HEK293 (cell line): Measurements from ENCODE around the gene KLC1.

Source experiments
- FEZF1 ChIP-seq: fragments of 450-650 bp; formaldehyde crosslinking; IDR thresholded peaks from 2 replicates; pipeline ENCODE4 v1.5.1; 2016; ENCODE audit warnings: missing biosample characterization, missing genetic modification characterization
- OSR2 ChIP-seq: fragments of 450-650 bp; formaldehyde crosslinking; IDR thresholded peaks from 2 replicates; pipeline ENCODE4 v1.5.1; 2016; ENCODE audit warnings: missing biosample characterization, missing genetic modification characterization
- SCRT1 ChIP-seq: fragments of 450-650 bp; formaldehyde crosslinking; IDR thresholded peaks from 2 replicates; pipeline ENCODE4 v1.5.1; 2016; ENCODE audit warnings: missing biosample characterization, missing genetic modification characterization, borderline replicate concordance
- SP2 ChIP-seq: fragments of 450-650 bp; formaldehyde crosslinking; IDR thresholded peaks from 2 replicates; pipeline ENCODE4 v1.5.1; 2016; ENCODE audit warnings: missing biosample characterization, missing genetic modification characterization
- SP7 ChIP-seq: fragments of 450-650 bp; formaldehyde crosslinking; IDR thresholded peaks from 2 replicates; pipeline ENCODE4 v1.5.1; 2016; ENCODE audit warnings: missing biosample characterization, missing genetic modification characterization
- TRIM28 ChIP-seq: IDR thresholded peaks from 2 replicates; pipeline ENCODE4 v1.6.1; 2011; ENCODE audit warnings: low read length, control low read depth, borderline replicate concordance
- ZBTB17 ChIP-seq: fragments of 450-650 bp; formaldehyde crosslinking; IDR thresholded peaks from 2 replicates; pipeline ENCODE4 v1.5.1; 2016; ENCODE audit warnings: missing biosample characterization, missing genetic modification characterization
- ZBTB20 ChIP-seq: fragments of 450-650 bp; formaldehyde crosslinking; IDR thresholded peaks from 2 replicates; pipeline ENCODE4 v1.5.1; 2016; ENCODE audit warnings: missing biosample characterization, missing genetic modification characterization
- ZEB2 ChIP-seq: fragments of 450-650 bp; formaldehyde crosslinking; IDR thresholded peaks from 2 replicates; pipeline ENCODE4 v1.5.1; 2016; ENCODE audit warnings: missing biosample characterization, missing genetic modification characterization
- ZIC2 ChIP-seq: fragments of 450-650 bp; formaldehyde crosslinking; IDR thresholded peaks from 2 replicates; pipeline ENCODE4 v1.5.1; 2016; ENCODE audit warnings: missing biosample characterization, missing genetic modification characterization
- ZNF2 ChIP-seq: fragments of 450-650 bp; formaldehyde crosslinking; IDR thresholded peaks from 2 replicates; pipeline ENCODE4 v1.5.1; 2016; ENCODE audit warnings: missing biosample characterization, missing genetic modification characterization
- ZNF23 ChIP-seq: fragments of 450-650 bp; formaldehyde crosslinking; IDR thresholded peaks from 2 replicates; pipeline ENCODE4 v1.5.1; 2016; ENCODE audit warnings: missing biosample characterization, missing genetic modification characterization, borderline replicate concordance
- ZNF341 ChIP-seq: fragments of 450-650 bp; formaldehyde crosslinking; IDR thresholded peaks from 2 replicates; pipeline ENCODE4; 2016; ENCODE audit warnings: low read depth, missing biosample characterization, missing genetic modification characterization
- ZNF416 ChIP-seq: fragments of 450-650 bp; formaldehyde crosslinking; IDR thresholded peaks from 2 replicates; pipeline ENCODE4 v1.5.1; 2016; ENCODE audit warnings: missing biosample characterization, missing genetic modification characterization
- ZNF423 ChIP-seq: fragments of 450-650 bp; formaldehyde crosslinking; IDR thresholded peaks from 2 replicates; pipeline ENCODE4 v1.5.1; 2016; ENCODE audit warnings: missing biosample characterization, missing genetic modification characterization
- ZNF544 ChIP-seq: fragments of 450-650 bp; formaldehyde crosslinking; IDR thresholded peaks from 2 replicates; pipeline ENCODE4 v1.5.0; 2017; ENCODE audit warnings: missing biosample characterization, missing genetic modification characterization
- ZNF548 ChIP-seq: fragments of 450-650 bp; formaldehyde crosslinking; IDR thresholded peaks from 2 replicates; pipeline ENCODE4 v1.5.1; 2016; ENCODE audit warnings: missing biosample characterization, missing genetic modification characterization
- ZNF558 ChIP-seq: fragments of 450-650 bp; formaldehyde crosslinking; IDR thresholded peaks from 2 replicates; pipeline ENCODE4 v1.5.1; 2016; ENCODE audit warnings: missing biosample characterization, missing genetic modification characterization
- ZNF654 ChIP-seq: fragments of 450-650 bp; formaldehyde crosslinking; IDR thresholded peaks from 2 replicates; pipeline ENCODE4 v1.5.1; 2016; ENCODE audit warnings: low read depth, missing biosample characterization, missing genetic modification characterization
- ZNF670 ChIP-seq: fragments of 450-650 bp; formaldehyde crosslinking; IDR thresholded peaks from 2 replicates; pipeline ENCODE4 v1.5.1; 2016; ENCODE audit warnings: missing biosample characterization, missing genetic modification characterization, low read depth
- ZNF701 ChIP-seq: fragments of 450-650 bp; formaldehyde crosslinking; IDR thresholded peaks from 2 replicates; pipeline ENCODE4 v1.5.1; 2016; ENCODE audit warnings: missing biosample characterization, missing genetic modification characterization
- ZNF707 ChIP-seq: fragments of 450-650 bp; formaldehyde crosslinking; IDR thresholded peaks from 2 replicates; pipeline ENCODE4 v1.5.1; 2016; ENCODE audit warnings: missing biosample characterization, missing genetic modification characterization
- ZNF785 ChIP-seq: fragments of 450-650 bp; formaldehyde crosslinking; IDR thresholded peaks from 2 replicates; pipeline ENCODE4 v1.5.1; 2016; ENCODE audit warnings: missing biosample characterization, missing genetic modification characterization
- ZSCAN16 ChIP-seq: fragments of 450-650 bp; formaldehyde crosslinking; IDR thresholded peaks from 2 replicates; pipeline ENCODE4 v1.5.1; 2016; ENCODE audit warnings: missing biosample characterization, missing genetic modification characterization
- TF ChIP-seq, protein P1 (sequence below): fragments of 450-650 bp; formaldehyde crosslinking; IDR thresholded peaks from 2 replicates; pipeline ENCODE4 v1.5.1; 2016; ENCODE audit warnings: missing biosample characterization, missing genetic modification characterization
- TF ChIP-seq, protein P2 (sequence below): fragments of 450-650 bp; formaldehyde crosslinking; IDR thresholded peaks from 2 replicates; pipeline ENCODE4 v1.5.1; 2017; ENCODE audit warnings: missing biosample characterization, missing genetic modification characterization
- TF ChIP-seq, protein P3 (sequence below): fragments of 450-650 bp; IDR thresholded peaks from 2 replicates; pipeline ENCODE4 v1.5.1; 2018; ENCODE audit warnings: missing biosample characterization, mild to moderate bottlenecking, missing genetic modification characterization
- TF ChIP-seq, protein P4 (sequence below): fragments of 450-650 bp; formaldehyde crosslinking; IDR thresholded peaks from 2 replicates; pipeline ENCODE4 v1.5.1; 2016; ENCODE audit warnings: missing biosample characterization, missing genetic modification characterization
- TF ChIP-seq, protein P5 (sequence below): fragments of 450-650 bp; formaldehyde crosslinking; IDR thresholded peaks from 2 replicates; pipeline ENCODE4 v1.5.1; 2016; ENCODE audit warnings: missing biosample characterization, missing genetic modification characterization
- TF ChIP-seq, protein P6 (sequence below): fragments of 450-650 bp; formaldehyde crosslinking; conservative IDR thresholded peaks from 2 replicates; pipeline ENCODE4 v1.5.1; 2016; ENCODE audit warnings: low read depth, missing biosample characterization, missing genetic modification characterization

Gene KLC1

DNA sequence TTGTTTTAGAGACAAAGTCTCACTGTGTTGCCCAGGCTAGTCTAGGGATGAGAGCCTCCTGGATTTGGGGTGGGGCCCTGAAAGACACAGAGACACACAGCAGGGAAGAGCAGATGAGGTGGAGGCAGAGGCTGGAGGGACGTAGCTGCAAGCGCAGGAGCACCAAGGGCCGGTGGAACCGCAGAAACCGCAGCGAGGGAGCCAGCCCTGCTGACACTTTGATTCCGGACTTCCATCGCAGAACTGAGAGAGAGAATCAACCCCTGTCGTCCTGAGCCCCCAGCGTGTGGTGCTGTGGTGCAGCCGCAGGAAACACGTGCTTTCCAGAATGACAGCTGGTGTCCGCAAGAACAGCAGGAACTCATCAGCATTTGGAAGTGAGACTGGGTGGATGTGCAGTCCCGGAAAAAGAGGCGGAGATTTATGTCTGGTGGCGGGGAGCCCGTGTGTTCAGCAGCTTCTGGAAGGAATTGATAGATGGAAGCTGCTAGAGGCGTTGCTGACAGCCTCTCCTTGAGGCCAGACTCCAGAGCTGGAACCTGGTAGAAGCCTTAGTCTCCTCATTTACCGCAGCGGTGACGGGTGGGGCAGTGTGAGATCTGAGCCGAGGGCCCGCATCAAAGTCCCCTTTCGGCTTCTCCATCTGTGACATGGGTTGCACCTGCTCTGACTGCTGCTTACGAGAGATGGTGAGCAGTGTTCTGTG, 21.9 kb upstream of the KLC1 start (continued):
- TF ChIP-seq ZNF2 (tag by site-specific recombination) (0 out of 2 replicates have a peak, but pooled peaks have one; percentile 28), ZSCAN16 (tag by site-specific recombination) (no peak), OSR2 (tag by site-specific recombination) (peak; percentile 56), SP7 (tag by site-specific recombination) (peak; percentile 62; the same call in 1 of the 2 replicates), ZNF558 (tag by site-specific recombination) (no peak), TRIM28 (0 out of 2 replicates have a peak, but pooled peaks have one; percentile 22), ZNF416 (tag by site-specific recombination) (no peak), FEZF1 (tag by site-specific recombination) (0 out of 2 replicates have a peak, but pooled peaks have one; percentile 17), ZNF341 (tag by site-specific recombination) (peak; percentile 59; the same call in 1 of the 2 replicates), ZIC2 (tag by site-specific recombination) (peak; percentile 98), SP2 (tag by site-specific recombination) (peak; percentile 39), ZNF423 (no peak), ZEB2 (tag by site-specific recombination) (0 out of 2 replicates have a peak, but pooled peaks have one; percentile 43), ZNF785 (tag by site-specific recombination) (no peak), ZBTB20 (tag by site-specific recombination) (peak; percentile 26; the same call in 1 of the 2 replicates), SCRT1 (tag by site-specific recombination) (no peak), ZNF670 (tag by site-specific recombination) (no peak), ZBTB17 (peak; percentile 56), ZNF548 (tag by site-specific recombination) (peak; percentile 81), ZNF544 (tag by site-specific recombination) (no peak), ZNF707 (no peak), ZNF23 (tag by site-specific recombination) (no peak), ZNF654 (tag by site-specific recombination) (0 out of 2 replicates have a peak, but pooled peaks have one; percentile 2), ZNF701 (tag by site-specific recombination) (no peak)
- TF ChIP-seq, protein P1, sequence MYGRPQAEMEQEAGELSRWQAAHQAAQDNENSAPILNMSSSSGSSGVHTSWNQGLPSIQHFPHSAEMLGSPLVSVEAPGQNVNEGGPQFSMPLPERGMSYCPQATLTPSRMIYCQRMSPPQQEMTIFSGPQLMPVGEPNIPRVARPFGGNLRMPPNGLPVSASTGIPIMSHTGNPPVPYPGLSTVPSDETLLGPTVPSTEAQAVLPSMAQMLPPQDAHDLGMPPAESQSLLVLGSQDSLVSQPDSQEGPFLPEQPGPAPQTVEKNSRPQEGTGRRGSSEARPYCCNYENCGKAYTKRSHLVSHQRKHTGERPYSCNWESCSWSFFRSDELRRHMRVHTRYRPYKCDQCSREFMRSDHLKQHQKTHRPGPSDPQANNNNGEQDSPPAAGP = 0 out of 2 replicates have a peak, but pooled peaks have one; percentile 44
- TF ChIP-seq, protein P2, sequence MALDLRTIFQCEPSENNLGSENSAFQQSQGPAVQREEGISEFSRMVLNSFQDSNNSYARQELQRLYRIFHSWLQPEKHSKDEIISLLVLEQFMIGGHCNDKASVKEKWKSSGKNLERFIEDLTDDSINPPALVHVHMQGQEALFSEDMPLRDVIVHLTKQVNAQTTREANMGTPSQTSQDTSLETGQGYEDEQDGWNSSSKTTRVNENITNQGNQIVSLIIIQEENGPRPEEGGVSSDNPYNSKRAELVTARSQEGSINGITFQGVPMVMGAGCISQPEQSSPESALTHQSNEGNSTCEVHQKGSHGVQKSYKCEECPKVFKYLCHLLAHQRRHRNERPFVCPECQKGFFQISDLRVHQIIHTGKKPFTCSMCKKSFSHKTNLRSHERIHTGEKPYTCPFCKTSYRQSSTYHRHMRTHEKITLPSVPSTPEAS = peak; percentile 49
- TF ChIP-seq, protein P3, sequence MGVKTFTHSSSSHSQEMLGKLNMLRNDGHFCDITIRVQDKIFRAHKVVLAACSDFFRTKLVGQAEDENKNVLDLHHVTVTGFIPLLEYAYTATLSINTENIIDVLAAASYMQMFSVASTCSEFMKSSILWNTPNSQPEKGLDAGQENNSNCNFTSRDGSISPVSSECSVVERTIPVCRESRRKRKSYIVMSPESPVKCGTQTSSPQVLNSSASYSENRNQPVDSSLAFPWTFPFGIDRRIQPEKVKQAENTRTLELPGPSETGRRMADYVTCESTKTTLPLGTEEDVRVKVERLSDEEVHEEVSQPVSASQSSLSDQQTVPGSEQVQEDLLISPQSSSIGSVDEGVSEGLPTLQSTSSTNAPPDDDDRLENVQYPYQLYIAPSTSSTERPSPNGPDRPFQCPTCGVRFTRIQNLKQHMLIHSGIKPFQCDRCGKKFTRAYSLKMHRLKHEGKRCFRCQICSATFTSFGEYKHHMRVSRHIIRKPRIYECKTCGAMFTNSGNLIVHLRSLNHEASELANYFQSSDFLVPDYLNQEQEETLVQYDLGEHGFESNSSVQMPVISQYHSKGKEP = peak; percentile 75; the same call in 1 of the 2 replicates
- TF ChIP-seq, protein P4, sequence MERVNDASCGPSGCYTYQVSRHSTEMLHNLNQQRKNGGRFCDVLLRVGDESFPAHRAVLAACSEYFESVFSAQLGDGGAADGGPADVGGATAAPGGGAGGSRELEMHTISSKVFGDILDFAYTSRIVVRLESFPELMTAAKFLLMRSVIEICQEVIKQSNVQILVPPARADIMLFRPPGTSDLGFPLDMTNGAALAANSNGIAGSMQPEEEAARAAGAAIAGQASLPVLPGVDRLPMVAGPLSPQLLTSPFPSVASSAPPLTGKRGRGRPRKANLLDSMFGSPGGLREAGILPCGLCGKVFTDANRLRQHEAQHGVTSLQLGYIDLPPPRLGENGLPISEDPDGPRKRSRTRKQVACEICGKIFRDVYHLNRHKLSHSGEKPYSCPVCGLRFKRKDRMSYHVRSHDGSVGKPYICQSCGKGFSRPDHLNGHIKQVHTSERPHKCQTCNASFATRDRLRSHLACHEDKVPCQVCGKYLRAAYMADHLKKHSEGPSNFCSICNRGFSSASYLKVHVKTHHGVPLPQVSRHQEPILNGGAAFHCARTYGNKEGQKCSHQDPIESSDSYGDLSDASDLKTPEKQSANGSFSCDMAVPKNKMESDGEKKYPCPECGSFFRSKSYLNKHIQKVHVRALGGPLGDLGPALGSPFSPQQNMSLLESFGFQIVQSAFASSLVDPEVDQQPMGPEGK (tag by site-specific recombination) = peak; percentile 64
- TF ChIP-seq, protein P5, sequence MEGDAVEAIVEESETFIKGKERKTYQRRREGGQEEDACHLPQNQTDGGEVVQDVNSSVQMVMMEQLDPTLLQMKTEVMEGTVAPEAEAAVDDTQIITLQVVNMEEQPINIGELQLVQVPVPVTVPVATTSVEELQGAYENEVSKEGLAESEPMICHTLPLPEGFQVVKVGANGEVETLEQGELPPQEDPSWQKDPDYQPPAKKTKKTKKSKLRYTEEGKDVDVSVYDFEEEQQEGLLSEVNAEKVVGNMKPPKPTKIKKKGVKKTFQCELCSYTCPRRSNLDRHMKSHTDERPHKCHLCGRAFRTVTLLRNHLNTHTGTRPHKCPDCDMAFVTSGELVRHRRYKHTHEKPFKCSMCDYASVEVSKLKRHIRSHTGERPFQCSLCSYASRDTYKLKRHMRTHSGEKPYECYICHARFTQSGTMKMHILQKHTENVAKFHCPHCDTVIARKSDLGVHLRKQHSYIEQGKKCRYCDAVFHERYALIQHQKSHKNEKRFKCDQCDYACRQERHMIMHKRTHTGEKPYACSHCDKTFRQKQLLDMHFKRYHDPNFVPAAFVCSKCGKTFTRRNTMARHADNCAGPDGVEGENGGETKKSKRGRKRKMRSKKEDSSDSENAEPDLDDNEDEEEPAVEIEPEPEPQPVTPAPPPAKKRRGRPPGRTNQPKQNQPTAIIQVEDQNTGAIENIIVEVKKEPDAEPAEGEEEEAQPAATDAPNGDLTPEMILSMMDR (tag by site-specific recombination) = peak; percentile 81
- TF ChIP-seq, protein P6, sequence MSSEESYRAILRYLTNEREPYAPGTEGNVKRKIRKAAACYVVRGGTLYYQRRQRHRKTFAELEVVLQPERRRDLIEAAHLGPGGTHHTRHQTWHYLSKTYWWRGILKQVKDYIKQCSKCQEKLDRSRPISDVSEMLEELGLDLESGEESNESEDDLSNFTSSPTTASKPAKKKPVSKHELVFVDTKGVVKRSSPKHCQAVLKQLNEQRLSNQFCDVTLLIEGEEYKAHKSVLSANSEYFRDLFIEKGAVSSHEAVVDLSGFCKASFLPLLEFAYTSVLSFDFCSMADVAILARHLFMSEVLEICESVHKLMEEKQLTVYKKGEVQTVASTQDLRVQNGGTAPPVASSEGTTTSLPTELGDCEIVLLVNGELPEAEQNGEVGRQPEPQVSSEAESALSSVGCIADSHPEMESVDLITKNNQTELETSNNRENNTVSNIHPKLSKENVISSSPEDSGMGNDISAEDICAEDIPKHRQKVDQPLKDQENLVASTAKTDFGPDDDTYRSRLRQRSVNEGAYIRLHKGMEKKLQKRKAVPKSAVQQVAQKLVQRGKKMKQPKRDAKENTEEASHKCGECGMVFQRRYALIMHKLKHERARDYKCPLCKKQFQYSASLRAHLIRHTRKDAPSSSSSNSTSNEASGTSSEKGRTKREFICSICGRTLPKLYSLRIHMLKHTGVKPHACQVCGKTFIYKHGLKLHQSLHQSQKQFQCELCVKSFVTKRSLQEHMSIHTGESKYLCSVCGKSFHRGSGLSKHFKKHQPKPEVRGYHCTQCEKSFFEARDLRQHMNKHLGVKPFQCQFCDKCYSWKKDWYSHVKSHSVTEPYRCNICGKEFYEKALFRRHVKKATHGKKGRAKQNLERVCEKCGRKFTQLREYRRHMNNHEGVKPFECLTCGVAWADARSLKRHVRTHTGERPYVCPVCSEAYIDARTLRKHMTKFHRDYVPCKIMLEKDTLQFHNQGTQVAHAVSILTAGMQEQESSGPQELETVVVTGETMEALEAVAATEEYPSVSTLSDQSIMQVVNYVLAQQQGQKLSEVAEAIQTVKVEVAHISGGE (tag by site-specific recombination) = no peak
